NB4 (cell line): ENCODE results near the gene ERICH6.

Experiments used
- MAX ChIP-seq: IDR thresholded peaks from 2 replicates; pipeline ENCODE4 v1.6.1; 2011; ENCODE audit warnings: low read depth, low read length
- POLR2A ChIP-seq: IDR thresholded peaks from 2 replicates; pipeline ENCODE4 v1.6.1; 2011; ENCODE audit warnings: mild to moderate bottlenecking; ENCODE audit not compliant: insufficient read length; ENCODE audit errors: extremely low read depth

- TF ChIP-seq MAX: no peak
- no peak for TF ChIP-seq POLR2A
These were observed 41.1 kb downstream of the ERICH6 start for GRCh38 chr3:150662410-150663200.
